Measurements from ENCODE around the gene MRPS2.

DNA sequence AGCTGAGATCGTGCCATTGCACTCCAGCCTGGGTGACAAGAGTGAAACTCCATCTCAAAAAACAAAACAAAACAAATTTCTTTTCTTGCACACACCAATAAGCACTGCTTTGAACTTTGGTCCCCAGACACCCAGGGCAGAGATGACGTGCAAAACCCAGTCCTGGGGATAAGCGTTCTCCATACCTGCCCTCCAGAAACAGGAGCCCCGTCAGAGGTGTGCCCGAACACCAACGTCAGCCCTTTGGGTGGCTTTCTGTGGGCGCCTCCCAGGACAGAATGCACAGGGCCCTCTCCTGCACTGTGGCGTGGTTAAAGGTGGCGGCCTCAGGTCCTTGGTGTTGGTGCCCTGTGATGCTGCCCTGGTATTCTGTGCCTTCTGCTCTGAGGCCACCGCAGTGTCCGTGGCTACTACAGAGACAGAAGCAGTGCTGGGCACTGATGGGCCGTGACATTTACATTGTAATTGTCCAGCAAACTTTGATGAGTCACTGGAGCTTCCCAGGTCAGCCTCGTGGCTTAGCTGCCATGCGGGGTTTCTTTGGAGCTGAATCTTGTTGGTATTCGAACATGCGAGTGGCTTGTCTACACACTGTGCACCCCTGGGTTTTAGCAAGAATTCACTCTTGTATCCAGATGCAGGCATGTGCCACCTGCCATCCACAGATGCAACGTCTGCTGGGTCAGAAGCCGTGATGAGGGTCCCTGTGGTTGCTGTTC lies 11.1 kb upstream of the MRPS2 start:
- TF ChIP-seq, protein P1, sequence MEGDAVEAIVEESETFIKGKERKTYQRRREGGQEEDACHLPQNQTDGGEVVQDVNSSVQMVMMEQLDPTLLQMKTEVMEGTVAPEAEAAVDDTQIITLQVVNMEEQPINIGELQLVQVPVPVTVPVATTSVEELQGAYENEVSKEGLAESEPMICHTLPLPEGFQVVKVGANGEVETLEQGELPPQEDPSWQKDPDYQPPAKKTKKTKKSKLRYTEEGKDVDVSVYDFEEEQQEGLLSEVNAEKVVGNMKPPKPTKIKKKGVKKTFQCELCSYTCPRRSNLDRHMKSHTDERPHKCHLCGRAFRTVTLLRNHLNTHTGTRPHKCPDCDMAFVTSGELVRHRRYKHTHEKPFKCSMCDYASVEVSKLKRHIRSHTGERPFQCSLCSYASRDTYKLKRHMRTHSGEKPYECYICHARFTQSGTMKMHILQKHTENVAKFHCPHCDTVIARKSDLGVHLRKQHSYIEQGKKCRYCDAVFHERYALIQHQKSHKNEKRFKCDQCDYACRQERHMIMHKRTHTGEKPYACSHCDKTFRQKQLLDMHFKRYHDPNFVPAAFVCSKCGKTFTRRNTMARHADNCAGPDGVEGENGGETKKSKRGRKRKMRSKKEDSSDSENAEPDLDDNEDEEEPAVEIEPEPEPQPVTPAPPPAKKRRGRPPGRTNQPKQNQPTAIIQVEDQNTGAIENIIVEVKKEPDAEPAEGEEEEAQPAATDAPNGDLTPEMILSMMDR (IDR thresholded peaks at IDR 0.05), result no peak
- TF ChIP-seq EZH2 (IDR thresholded peaks at IDR 0.05), result no peak

Data from neural progenitor cell (in vitro differentiated cells).